ENCODE results near the gene STK32A.

- TF ChIP-seq, protein P1, sequence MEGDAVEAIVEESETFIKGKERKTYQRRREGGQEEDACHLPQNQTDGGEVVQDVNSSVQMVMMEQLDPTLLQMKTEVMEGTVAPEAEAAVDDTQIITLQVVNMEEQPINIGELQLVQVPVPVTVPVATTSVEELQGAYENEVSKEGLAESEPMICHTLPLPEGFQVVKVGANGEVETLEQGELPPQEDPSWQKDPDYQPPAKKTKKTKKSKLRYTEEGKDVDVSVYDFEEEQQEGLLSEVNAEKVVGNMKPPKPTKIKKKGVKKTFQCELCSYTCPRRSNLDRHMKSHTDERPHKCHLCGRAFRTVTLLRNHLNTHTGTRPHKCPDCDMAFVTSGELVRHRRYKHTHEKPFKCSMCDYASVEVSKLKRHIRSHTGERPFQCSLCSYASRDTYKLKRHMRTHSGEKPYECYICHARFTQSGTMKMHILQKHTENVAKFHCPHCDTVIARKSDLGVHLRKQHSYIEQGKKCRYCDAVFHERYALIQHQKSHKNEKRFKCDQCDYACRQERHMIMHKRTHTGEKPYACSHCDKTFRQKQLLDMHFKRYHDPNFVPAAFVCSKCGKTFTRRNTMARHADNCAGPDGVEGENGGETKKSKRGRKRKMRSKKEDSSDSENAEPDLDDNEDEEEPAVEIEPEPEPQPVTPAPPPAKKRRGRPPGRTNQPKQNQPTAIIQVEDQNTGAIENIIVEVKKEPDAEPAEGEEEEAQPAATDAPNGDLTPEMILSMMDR (IDR thresholded peaks at IDR 0.05; ENCODE audit: low read depth, low read length): no peak
- TF ChIP-seq, protein P2, sequence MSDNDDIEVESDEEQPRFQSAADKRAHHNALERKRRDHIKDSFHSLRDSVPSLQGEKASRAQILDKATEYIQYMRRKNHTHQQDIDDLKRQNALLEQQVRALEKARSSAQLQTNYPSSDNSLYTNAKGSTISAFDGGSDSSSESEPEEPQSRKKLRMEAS (IDR thresholded peaks at IDR 0.05; ENCODE audit: low read depth, low read length): no peak
Measured at GRCh38 chr5:147387109-147387508, 152.3 kb downstream of the STK32A start.

Data from NB4 (cell line).